GM21515 (cell line): ENCODE data around the gene CTBP2.

Experiments used
- ATAC-seq: cut with Tn5 transposase; IDR thresholded peaks from one replicate; pipeline ENCODE4 v1.9.1; 2021; ENCODE audit not compliant: unreplicated experiment

CTBP2 gene

GRCh38 chr10:125049216-125049881, 111.0 kb downstream of the CTBP2 start:
- no peak for ATAC-seq

DNA sequence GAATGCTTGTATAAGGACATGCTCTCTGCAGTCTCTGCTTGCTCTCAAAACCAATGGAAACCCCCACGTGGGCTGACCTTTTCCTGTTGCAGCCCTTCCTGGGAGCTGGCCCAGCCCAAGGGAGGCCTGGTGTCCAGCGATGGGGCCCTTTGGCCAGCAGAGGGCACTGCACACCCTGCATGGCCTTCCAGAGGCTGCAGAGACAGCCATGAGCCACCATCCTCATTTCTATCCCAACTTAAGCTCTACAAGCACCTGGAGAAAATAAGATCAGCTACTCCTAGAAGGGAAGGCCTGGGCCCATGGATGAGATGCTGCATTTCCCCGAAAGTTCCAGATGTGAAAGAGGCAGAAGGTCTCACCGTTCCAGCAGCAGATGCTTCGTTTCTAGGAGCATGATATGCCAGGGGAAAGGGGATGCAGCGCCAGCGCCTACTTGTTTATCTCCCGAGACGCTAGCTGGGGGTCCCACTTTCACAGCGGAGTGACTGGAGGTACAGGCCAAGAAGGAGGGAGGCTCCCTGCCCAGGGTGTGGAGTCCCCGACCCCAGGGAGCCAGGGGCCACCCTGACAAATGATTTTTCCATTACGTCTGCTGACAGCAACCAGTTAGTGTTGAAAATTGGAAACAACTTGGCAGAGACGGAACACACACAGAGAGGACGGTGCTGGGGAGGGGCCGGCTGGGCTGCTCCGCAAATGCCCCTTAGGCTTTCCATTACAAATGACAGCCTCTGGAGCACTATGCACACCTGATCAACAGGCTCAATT, 112.1 kb downstream of the CTBP2 start:
- ATAC-seq, result peak; percentile 92

GRCh38 chr10:125043841-125044658, 116.3 kb downstream of the CTBP2 start:
- ATAC-seq, result no peak

GRCh38 chr10:125041856-125042506, 118.4 kb downstream of the CTBP2 start:
- no peak for ATAC-seq

- ATAC-seq, result no peak
Observed at GRCh38 chr10:125039354-125039769, 121.0 kb downstream of the CTBP2 start.

GRCh38 chr10:125038637-125039036, 121.7 kb downstream of the CTBP2 start:
- ATAC-seq, result no peak

- ATAC-seq, result no peak
Observed at GRCh38 chr10:125037145-125037877, 123.1 kb downstream of the CTBP2 start.

GRCh38 chr10:125035588-125036295, 124.6 kb downstream of the CTBP2 start:
- no peak for ATAC-seq

DNA sequence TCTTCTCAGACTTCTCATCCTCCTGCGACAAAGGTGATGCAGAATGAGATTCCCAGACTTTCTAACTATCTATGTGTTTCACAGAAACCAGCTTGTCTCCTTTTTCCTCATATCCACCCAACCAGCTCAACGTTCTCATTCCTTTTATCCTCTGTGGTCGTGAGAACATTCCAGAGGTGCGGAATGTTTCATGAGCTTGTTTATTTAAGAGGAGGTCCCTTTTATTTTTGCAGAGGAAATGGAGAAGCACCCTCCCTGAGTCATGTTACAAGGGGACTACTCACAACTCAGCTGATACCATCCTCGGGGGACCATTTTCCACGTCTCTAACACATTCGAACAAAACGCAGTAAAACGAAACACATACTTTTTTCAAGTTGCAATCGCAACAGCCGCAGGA, 125.2 kb downstream of the CTBP2 start:
- no peak for ATAC-seq

GRCh38 chr10:125034675-125035074, 125.7 kb downstream of the CTBP2 start:
- no peak for ATAC-seq

DNA sequence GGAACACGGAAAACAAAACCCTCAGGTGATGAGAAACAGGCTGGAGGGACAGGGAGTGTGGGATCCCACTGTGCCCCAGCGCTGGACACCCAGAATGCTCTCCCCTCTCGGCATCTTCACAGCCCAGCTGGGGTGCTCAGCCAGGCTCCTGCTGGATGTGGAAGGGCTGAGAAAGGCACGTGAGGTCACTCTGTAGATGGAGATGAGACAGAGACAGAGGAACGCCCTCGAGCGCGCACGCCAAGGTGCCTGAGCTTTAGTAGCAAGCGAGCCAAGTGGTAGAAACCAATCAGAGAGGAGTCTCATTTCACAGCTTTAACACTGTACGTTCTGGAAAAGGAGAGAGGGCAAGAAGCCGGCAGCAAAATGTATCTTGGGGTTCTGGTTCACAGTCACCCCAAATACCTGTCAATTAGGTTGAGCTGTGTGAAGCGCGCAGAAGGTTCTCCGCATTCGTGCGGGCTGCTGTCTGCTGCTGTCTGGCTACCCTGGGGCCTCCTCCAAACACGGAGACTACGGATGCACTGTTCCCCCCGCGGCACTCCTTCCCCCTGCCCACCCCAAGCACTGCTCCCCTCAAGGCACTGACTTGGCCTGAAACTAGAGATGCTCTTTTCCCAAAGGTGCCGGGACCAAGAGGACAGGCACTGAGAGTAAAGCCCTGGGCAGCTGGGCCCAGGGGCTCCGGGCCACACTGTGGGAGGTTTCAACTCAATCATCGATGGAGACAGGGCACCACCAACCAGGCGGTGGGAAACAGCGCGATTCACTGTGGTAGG, 127.0 kb downstream of the CTBP2 start:
- ATAC-seq, result no peak

DNA sequence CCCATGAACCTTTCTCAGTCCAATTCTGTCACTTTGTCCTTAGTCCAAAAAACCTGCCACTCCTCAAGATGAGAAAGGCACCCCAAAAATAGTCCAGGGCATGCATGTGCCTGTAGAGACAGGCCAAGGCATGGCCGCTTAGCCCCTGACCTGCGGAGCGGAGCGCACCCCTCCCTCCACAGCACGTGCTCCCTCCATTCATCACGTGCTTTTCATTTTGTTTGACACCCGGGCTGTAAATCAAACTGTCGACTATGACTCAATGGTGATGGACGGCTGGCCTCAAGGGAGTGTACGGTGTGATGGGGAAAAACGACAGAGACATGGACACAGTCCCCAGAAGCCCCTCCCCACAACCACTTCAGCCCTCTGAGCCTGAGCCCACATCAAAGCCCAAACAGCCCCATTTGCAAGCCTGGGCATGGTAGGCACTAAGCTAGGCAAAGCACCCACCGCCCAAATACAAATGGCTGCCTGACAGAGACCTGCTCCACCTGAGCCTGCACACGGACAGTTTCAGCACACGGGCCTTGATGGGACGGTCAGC, 127.8 kb downstream of the CTBP2 start:
- ATAC-seq, result no peak

DNA sequence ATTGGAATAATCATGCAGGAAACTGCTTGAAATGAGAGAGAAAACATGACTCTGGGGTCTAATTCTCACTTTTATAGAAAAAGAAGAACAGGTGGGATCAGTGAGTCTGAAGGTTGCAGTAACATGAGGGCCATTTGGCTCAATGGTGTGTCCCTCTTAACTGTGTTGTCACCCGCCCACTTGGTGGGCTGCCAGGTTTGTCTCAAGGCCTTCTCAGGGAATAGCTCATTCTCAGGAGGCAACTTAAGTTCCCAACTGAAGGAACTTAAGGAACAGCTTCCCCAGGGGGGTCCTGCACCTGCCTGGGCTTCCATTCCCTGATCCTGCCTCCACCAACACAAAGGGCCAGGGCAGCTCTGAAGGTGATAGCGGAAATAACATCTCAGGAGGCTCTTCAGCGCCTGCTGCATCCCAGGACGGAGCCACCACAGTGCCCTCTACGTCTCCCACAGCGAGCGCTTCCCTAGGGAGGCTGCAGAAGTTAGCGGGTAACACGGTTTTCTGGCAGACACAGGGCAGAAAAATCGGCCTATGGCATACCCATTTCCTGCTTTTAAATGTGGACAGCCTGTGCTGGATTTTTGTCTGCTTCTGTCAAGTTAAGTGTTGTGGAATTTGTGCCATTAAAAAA, 129.7 kb downstream of the CTBP2 start:
- no peak for ATAC-seq

DNA sequence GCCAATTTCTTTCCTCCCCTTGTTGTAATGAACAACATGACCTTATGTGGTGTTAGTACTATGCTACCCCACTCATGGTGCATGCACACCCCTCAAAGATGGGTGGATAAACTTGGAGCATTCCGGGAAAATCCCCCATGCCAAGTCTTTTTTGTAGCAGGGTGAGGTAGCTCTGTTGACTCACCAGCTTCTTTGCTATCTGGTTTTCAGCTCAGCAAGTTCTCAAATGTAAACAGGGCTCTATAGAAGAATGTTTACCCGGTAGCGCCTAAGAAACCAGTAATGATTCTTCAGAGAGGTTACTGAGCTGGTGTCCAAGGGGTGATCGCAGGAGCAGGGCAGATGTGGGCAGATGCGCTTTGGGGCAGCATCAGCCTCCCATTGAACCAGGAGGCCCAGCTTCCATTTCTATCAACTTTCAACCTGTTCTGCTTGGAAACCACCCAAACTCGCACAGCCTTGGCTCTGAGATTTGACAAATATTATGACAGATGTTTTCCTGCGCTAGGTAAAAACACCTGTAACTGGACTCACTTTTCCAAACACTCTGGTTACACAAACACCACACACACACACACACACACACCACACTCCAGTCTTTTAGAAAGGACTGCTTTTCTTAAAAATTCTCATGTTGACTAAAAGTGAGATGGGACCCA, 130.7 kb downstream of the CTBP2 start:
- no peak for ATAC-seq

GRCh38 chr10:125027871-125028869, 132.2 kb downstream of the CTBP2 start:
- ATAC-seq, result no peak

DNA sequence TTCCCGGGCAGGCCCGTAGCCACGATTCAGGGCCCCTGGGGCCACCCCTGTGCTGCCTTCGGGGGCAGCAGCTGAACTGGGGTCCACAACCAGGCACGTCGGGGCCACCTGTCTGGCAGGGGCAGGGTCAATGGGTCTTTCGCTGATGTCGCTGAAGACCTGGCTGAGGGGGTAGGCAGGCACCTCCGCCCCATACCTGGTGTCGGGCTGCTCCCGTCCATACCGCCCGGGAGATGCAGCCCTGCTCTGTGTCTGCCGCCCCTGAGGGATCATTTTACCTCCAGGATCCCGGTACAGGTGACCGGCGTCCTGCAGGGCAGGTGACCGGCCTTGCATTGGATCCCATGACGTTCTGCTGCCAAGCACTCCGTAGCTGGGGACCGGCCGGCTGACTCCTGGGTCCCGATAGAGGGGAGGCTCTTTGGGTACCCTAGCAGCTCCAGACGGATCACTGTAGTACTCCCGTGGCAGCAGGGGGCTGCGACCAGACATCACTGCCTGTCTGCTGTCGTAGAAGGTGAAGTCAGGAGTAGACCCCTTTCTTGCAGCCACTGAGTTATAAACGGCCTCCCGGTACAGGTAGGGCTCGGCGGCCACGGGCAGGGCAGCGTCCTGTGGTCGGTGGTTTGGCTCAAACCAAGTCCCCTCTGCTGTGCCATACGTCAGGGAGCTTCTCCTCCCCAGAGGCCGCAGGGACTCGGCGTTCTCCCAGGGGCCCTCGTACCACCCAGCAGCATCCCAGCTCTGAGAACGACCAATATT, 133.2 kb downstream of the CTBP2 start:
- no peak for ATAC-seq
